Keratinocyte (primary cell): ENCODE results near the gene ADORA2B. TPM values are rescaled to one million over a fixed set of nuclear protein-coding genes. Genes with fewer than 3 reads are reported as not detected.
A peak's percentile ranks its signal among the peaks of the same experiment; 100 is the strongest.

ENCODE experiments used
- DNase-seq: peaks from one replicate; pipeline ENCODE4 v3.0.0-alpha.2; 2011; ENCODE audit warnings: low read depth, missing footprints, low spot score
- FAIRE-seq: peaks from 2 replicates; lab custom pipeline; 2011; peaks lifted over from hg19 to GRCh38; lab: Jason Lieb, UNC
- H2AFZ ChIP-seq: 2 replicates; pipeline ENCODE4 v1.6.0; 2012; ENCODE audit warnings: low read length, control low read depth, inconsistent platforms; ENCODE audit not compliant: control insufficient read depth
- H3K27ac ChIP-seq: 2 replicates; pipeline ENCODE4 v1.5.1; 2011; ENCODE audit warnings: low read length; ENCODE audit not compliant: control insufficient read depth, insufficient read depth
- H3K27me3 ChIP-seq: 3 replicates; pipeline ENCODE4 v1.6.0; 2011; ENCODE audit warnings: low read length; ENCODE audit not compliant: control insufficient read depth, insufficient read depth; ENCODE audit errors: extremely low read depth
- H3K36me3 ChIP-seq, 2 experiments: 2 replicates in 1 of 2; 3 replicates in 1 of 2; pipeline ENCODE4 v1.5.1; 2011; ENCODE audit warnings: low read length in 2 of 2, mild to moderate bottlenecking in 1 of 2; ENCODE audit not compliant: control insufficient read depth in 2 of 2, insufficient read depth in 2 of 2; ENCODE audit errors: extremely low read depth in 1 of 2
- H3K4me1 ChIP-seq: 3 replicates; pipeline ENCODE4 v1.5.1; 2011; ENCODE audit warnings: low read length; ENCODE audit not compliant: control insufficient read depth, insufficient read depth; ENCODE audit errors: extremely low read depth
- H3K4me2 ChIP-seq: 3 replicates; pipeline ENCODE4 v1.6.0; 2011; ENCODE audit warnings: low read depth, low read length; ENCODE audit not compliant: control insufficient read depth, insufficient read depth; ENCODE audit errors: extremely low read depth
- H3K4me3 ChIP-seq, 3 experiments: fragments of 200-600 bp in 1 of 3; sonication (generic) in 1 of 3; 2 replicates in 2 of 3; 3 replicates in 1 of 3; pipeline ENCODE4 v1.5.1; 2011 to 2016; ENCODE audit warnings: low read length in 3 of 3, mild to moderate bottlenecking in 3 of 3, control low read depth in 2 of 3, inconsistent platforms in 1 of 3, low read depth in 1 of 3, mixed read lengths in 1 of 3, mixed run types in 1 of 3, moderate library complexity in 1 of 3; ENCODE audit not compliant: control insufficient read depth in 2 of 3, insufficient read depth in 2 of 3; ENCODE audit errors: extremely low read depth in 1 of 3
- H3K79me2 ChIP-seq: 2 replicates; pipeline ENCODE4 v1.6.0; 2012; ENCODE audit warnings: low read length; ENCODE audit not compliant: control insufficient read depth, insufficient read depth
- H3K9ac ChIP-seq: 3 replicates; pipeline ENCODE4 v1.6.0; 2011; ENCODE audit warnings: low read length; ENCODE audit not compliant: control insufficient read depth, insufficient read depth; ENCODE audit errors: extremely low read depth
- H3K9me1 ChIP-seq: 3 replicates; pipeline ENCODE4 v1.6.0; 2011; ENCODE audit warnings: low read length; ENCODE audit not compliant: control insufficient read depth, insufficient read depth; ENCODE audit errors: extremely low read depth
- H3K9me3 ChIP-seq: 2 replicates; pipeline ENCODE4 v1.5.1; 2012; ENCODE audit warnings: low read depth, low read length; ENCODE audit not compliant: control insufficient read depth
- H4K20me1 ChIP-seq: 3 replicates; pipeline ENCODE4 v1.6.0; 2011; ENCODE audit warnings: low read length; ENCODE audit not compliant: control insufficient read depth, insufficient read depth; ENCODE audit errors: extremely low read depth
- EZH2 ChIP-seq: IDR thresholded peaks from one replicate; pipeline ENCODE4 v1.6.1; 2012; ENCODE audit warnings: inconsistent platforms, mild to moderate bottlenecking, low read length, moderate library complexity
- dilution Hi-C: fragments of 300-500 bp; cut with MboI; formaldehyde crosslinking; loops from one replicate; pipeline ENCODE4 v1.7.0; 2020; ENCODE audit warnings: low sequenced_read_pairs; ENCODE audit not compliant: extremely low pct_ligation_motif_present
- polyA plus RNA-seq, 5 experiments: library from polyadenylated mRNA; depleted of rRNA in 3 of 5; stranded (reverse) in 3 of 5; stranded (forward) in 1 of 5; unstranded in 1 of 5; fragments of >200 nt; gene quantifications; 1 replicate in 1 of 5; 2 replicates in 3 of 5; 3 replicates in 1 of 5; pipeline versions ENCODE4 v1.2.1 to v1.2.3, GENCODE V29; 2011 to 2012; ENCODE audit warnings: missing spikeins in 2 of 5, low read depth in 1 of 5, low replicate concordance in 1 of 5
- TF ChIP-seq, protein P1 (sequence below), 3 experiments: IDR thresholded peaks in 1 of 3; conservative IDR thresholded peaks in 1 of 3; optimal IDR thresholded peaks in 1 of 3; 2 replicates in 2 of 3; 3 replicates in 1 of 3; pipeline versions ENCODE3 to v1.5.1; 2011; ENCODE audit warnings: low read length in 3 of 3, mild to moderate bottlenecking in 3 of 3, moderate library complexity in 2 of 3, control low read depth in 1 of 3, inconsistent platforms in 1 of 3; ENCODE audit not compliant: insufficient read depth in 2 of 3; ENCODE audit errors: extremely low read depth in 1 of 3

ADORA2B gene
- polyA plus RNA-seq, 1 donor (not counting 4 experiments of a cell fraction or from before 2014, with no cell fraction given): 50.0 TPM

DNA sequence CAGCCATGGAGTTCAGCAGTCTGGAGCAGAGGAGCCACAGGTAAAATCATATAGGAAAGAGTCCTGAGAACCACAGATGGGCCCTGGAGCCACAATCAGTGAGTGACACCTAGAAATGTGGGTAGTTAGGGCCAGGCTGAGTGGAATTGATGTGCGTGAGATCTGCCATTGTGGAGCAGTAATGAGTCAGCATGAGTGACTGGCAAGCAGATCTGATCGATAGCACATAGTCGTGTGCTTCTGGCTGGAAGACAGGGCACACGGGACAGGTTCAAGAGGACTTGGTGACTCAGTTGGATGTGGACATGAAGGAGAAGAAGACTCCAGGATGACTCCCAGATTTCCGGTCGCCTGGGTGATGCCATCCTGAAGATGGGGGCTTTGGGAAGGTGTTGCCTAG is 12.3 kb downstream of the ADORA2B start:
- DNase-seq: peak; percentile 86
- H3K4me2 ChIP-seq: peak overlapping the region; percentile 22

DNA sequence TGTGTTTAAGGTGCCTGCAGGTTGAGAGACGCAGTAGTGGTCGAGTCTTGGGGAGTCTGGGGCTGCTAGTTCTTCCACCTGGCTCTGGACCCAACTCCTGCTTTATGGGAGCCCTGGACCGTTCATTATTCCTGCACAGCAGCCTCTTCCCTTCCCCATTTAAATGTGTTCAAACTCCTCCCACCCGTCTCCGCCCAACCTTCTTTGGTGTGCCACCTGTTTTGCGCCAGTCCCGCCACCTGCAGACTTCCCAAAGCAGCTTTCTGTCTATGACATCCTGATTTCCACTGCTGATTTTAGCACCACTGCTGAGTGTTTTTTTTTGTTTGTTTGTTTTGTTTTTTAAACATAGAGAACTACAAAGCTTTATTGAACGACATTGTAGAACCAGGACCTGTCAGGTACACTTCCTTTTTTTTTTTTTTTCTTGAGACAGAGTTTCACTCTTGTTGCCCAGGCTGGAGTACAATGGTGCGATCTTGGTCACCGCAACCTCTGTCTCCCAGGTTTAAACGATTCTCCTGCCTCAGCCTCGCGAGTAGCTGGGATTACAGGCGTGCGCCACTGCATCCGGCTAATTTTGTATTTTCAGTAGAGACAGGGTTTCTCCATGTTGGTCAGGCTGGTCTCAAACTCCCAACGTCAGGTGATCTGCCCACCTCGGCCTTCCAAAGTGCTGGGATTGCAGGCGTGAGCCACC is 12.8 kb downstream of the ADORA2B start:
- dilution Hi-C loops: no loop called here
- Histone ChIP-seq H3K4me2 (peak overlapping the region; percentile 93), H3K4me1 (peaks cover 64% of the 10 kb centered on the region), H3K36me3 (peaks cover 0 to 3% of the 10 kb centered on the region in 2 experiments), H3K79me2 (peaks cover 61% of the 10 kb centered on the region), H3K4me3 (no peak overlapping the region), H3K9me1 (no peaks in the 10 kb centered on the region), H2AFZ (no peak overlapping the region), H4K20me1 (no peaks in the 10 kb centered on the region), H3K27ac (peak overlapping the region; percentile 100), H3K9ac (peak overlapping the region; percentile 79), H3K9me3 (no peaks in the 10 kb centered on the region), H3K27me3 (no peaks in the 10 kb centered on the region)
- DNase-seq (no peak), FAIRE-seq (no peak)
- no peak for TF ChIP-seq EZH2
- TF ChIP-seq, protein P1, sequence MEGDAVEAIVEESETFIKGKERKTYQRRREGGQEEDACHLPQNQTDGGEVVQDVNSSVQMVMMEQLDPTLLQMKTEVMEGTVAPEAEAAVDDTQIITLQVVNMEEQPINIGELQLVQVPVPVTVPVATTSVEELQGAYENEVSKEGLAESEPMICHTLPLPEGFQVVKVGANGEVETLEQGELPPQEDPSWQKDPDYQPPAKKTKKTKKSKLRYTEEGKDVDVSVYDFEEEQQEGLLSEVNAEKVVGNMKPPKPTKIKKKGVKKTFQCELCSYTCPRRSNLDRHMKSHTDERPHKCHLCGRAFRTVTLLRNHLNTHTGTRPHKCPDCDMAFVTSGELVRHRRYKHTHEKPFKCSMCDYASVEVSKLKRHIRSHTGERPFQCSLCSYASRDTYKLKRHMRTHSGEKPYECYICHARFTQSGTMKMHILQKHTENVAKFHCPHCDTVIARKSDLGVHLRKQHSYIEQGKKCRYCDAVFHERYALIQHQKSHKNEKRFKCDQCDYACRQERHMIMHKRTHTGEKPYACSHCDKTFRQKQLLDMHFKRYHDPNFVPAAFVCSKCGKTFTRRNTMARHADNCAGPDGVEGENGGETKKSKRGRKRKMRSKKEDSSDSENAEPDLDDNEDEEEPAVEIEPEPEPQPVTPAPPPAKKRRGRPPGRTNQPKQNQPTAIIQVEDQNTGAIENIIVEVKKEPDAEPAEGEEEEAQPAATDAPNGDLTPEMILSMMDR (optimal IDR thresholded peaks at IDR 0.05 in 1 of 3, IDR thresholded peaks at IDR 0.05 in 1 of 3, conservative IDR thresholded peaks at IDR 0.05 in 1 of 3; ENCODE audit: extremely low read depth in 1 of 3, insufficient read depth in 2 of 3, low read length in 3 of 3): no peak

More for the DNA sequence above, 12.3 kb downstream of the ADORA2B start:
- TF ChIP-seq, protein P1 (optimal IDR thresholded peaks at IDR 0.05 in 1 of 3, IDR thresholded peaks at IDR 0.05 in 1 of 3, conservative IDR thresholded peaks at IDR 0.05 in 1 of 3; ENCODE audit: extremely low read depth in 1 of 3, insufficient read depth in 2 of 3, low read length in 3 of 3): peak in 1 of 3 experiments; percentile 23
- TF ChIP-seq EZH2: no peak
- peak; percentile 61 for FAIRE-seq
- dilution Hi-C loops: no loop called here
- H3K27ac ChIP-seq: peak overlapping the region; percentile 70
- H4K20me1 ChIP-seq: no peaks in the 10 kb centered on the region
- H2AFZ ChIP-seq: no peak overlapping the region
- H3K27me3 ChIP-seq: no peaks in the 10 kb centered on the region
- H3K9me1 ChIP-seq: no peaks in the 10 kb centered on the region
- H3K9ac ChIP-seq: no peak overlapping the region
- peaks cover 63% of the 10 kb centered on the region for H3K79me2 ChIP-seq
- H3K4me3 ChIP-seq: no peak overlapping the region
- H3K4me1 ChIP-seq: peaks cover 64% of the 10 kb centered on the region
- H3K9me3 ChIP-seq: no peaks in the 10 kb centered on the region
- H3K36me3 ChIP-seq: peaks cover 0 to 7% of the 10 kb centered on the region in 2 experiments
